Stimulated activated naive CD8-positive, alpha-beta T cell treated with anti-CD3 and anti-CD28 coated beads, Interleukin-15, amount 100 ng/mL, for 72 hours (primary cell): Measurements from ENCODE around the gene LSM8.
A peak's percentile ranks its signal among the peaks of the same experiment; 100 is the strongest.

Source experiments
- ATAC-seq: fragments of 150-1000 bp; cut with Tn5 transposase; 2 replicates; pipeline ENCODE4 v1.10.0; 2021; ENCODE audit warnings: mild to moderate bottlenecking, moderate library complexity
- DNase-seq, 2 donors: peaks; one replicate each; pipeline ENCODE4 v3.0.0; 2021 to 2022
- H3K27ac Mint-ChIP-seq, 2 donors: one replicate each; pipeline ENCODE4 v1.8.0; 2022; ENCODE audit warnings: mild to moderate bottlenecking in 2 of 2, mixed read lengths in 2 of 2, moderate library complexity in 2 of 2
- H3K27me3 Mint-ChIP-seq: one replicate; pipeline ENCODE4 v1.8.0; 2022; ENCODE audit warnings: mixed read lengths
- H3K4me1 Mint-ChIP-seq: one replicate; pipeline ENCODE4 v1.8.0; 2022; ENCODE audit warnings: mild to moderate bottlenecking, mixed read lengths
- H3K4me3 Mint-ChIP-seq, 2 donors: one replicate each; pipeline ENCODE4 v1.8.0; 2022; ENCODE audit warnings: mild to moderate bottlenecking in 2 of 2, mixed read lengths in 2 of 2, moderate library complexity in 1 of 2
- H3K9me3 Mint-ChIP-seq, 2 donors: one replicate each; pipeline ENCODE4 v1.8.0; 2022; ENCODE audit warnings: mixed read lengths in 2 of 2

Gene LSM8

GRCh38 chr7:118184565-118184940 is 589 bp downstream of the LSM8 start:
- H3K4me3 Mint-ChIP-seq: peak overlapping the region; percentile 94 to 100
- peaks cover 25% of the 10 kb centered on the region for H3K4me1 Mint-ChIP-seq
- no peaks in the 10 kb centered on the region for H3K27me3 Mint-ChIP-seq
- no peak for ATAC-seq
- H3K9me3 Mint-ChIP-seq: no peaks in the 10 kb centered on the region
- H3K27ac Mint-ChIP-seq: peak overlapping the region; percentile 99 to 100
- no peak for DNase-seq

GRCh38 chr7:118185163-118185860 is 1.3 kb downstream of the LSM8 start:
- Mint-ChIP-seq H3K27me3 (no peaks in the 10 kb centered on the region), H3K9me3 (no peaks in the 10 kb centered on the region), H3K4me3 (peak overlapping the region; percentile 94 to 100), H3K4me1 (peaks cover 25% of the 10 kb centered on the region), H3K27ac (peak overlapping the region; percentile 76)
- DNase-seq: no peak
- ATAC-seq: no peak

- Mint-ChIP-seq H3K27ac (peak overlapping the region in 1 of 2 donors; percentile 84), H3K4me3 (peak overlapping the region; percentile 39 to 100)
- no peak for ATAC-seq
These were observed 2.5 kb downstream of the LSM8 start for GRCh38 chr7:118186501-118186900.

GRCh38 chr7:118194571-118194970 is 10.6 kb downstream of the LSM8 start:
- Mint-ChIP-seq H3K27me3 (no peaks in the 10 kb centered on the region), H3K27ac (no peak overlapping the region), H3K4me3 (no peak overlapping the region), H3K4me1 (peaks cover 5% of the 10 kb centered on the region), H3K9me3 (no peaks in the 10 kb centered on the region)
- ATAC-seq: no peak
- no peak for DNase-seq

More at GRCh38 chr7:118186501-118186900, 2.5 kb downstream of the LSM8 start:
- DNase-seq: no peak
- H3K27me3 Mint-ChIP-seq: no peaks in the 10 kb centered on the region
- H3K9me3 Mint-ChIP-seq: no peaks in the 10 kb centered on the region
- peaks cover 26% of the 10 kb centered on the region for H3K4me1 Mint-ChIP-seq

- Mint-ChIP-seq H3K27ac (no peak overlapping the region), H3K4me1 (peaks cover 5% of the 10 kb centered on the region), H3K4me3 (no peak overlapping the region), H3K27me3 (no peaks in the 10 kb centered on the region), H3K9me3 (no peaks in the 10 kb centered on the region)
- ATAC-seq: peak; percentile 81
- peak; percentile 24 to 26 for DNase-seq
These were observed 12.0 kb downstream of the LSM8 start for GRCh38 chr7:118195837-118196474.

- Mint-ChIP-seq H3K27me3 (no peaks in the 10 kb centered on the region), H3K4me1 (peaks cover 11% of the 10 kb centered on the region), H3K27ac (no peak overlapping the region), H3K4me3 (no peak overlapping the region), H3K9me3 (no peaks in the 10 kb centered on the region)
- DNase-seq (no peak), ATAC-seq (no peak)
These were observed 18.1 kb downstream of the LSM8 start for GRCh38 chr7:118202061-118202460.

- Mint-ChIP-seq H3K9me3 (no peaks in the 10 kb centered on the region), H3K4me3 (peak overlapping the region; percentile 87 to 94), H3K27ac (peak overlapping the region; percentile 88 to 93), H3K27me3 (peaks cover 8% of the 10 kb centered on the region), H3K4me1 (peaks cover 11% of the 10 kb centered on the region)
- DNase-seq (peak; percentile 84 to 87), ATAC-seq (peak; percentile 94)
These were observed 30.3 kb downstream of the LSM8 start for GRCh38 chr7:118214051-118214832.

- H3K4me1 Mint-ChIP-seq: peaks cover 11% of the 10 kb centered on the region
- H3K9me3 Mint-ChIP-seq: no peaks in the 10 kb centered on the region
- H3K27me3 Mint-ChIP-seq: peaks cover 8% of the 10 kb centered on the region
- peak; percentile 36 for ATAC-seq
- H3K4me3 Mint-ChIP-seq: peak overlapping the region; percentile 87 to 94
- H3K27ac Mint-ChIP-seq: peak overlapping the region; percentile 88 to 93
- DNase-seq: no peak
These were observed 30.8 kb downstream of the LSM8 start for GRCh38 chr7:118214833-118215182.

GRCh38 chr7:118217210-118217619 is 33.3 kb downstream of the LSM8 start:
- H3K27me3 Mint-ChIP-seq: peaks cover 8% of the 10 kb centered on the region
- no peak for ATAC-seq

GRCh38 chr7:118218413-118219156 is 34.6 kb downstream of the LSM8 start:
- H3K27me3 Mint-ChIP-seq: peaks cover 8% of the 10 kb centered on the region
- H3K4me3 Mint-ChIP-seq: no peak overlapping the region
- H3K27ac Mint-ChIP-seq: no peak overlapping the region
- peaks cover 11% of the 10 kb centered on the region for H3K4me1 Mint-ChIP-seq
- DNase-seq: no peak
- H3K9me3 Mint-ChIP-seq: no peaks in the 10 kb centered on the region
- ATAC-seq: no peak

More at GRCh38 chr7:118217210-118217619, 33.3 kb downstream of the LSM8 start:
- peaks cover 11% of the 10 kb centered on the region for H3K4me1 Mint-ChIP-seq
- H3K27ac Mint-ChIP-seq: no peak overlapping the region
- DNase-seq: no peak
- H3K9me3 Mint-ChIP-seq: no peaks in the 10 kb centered on the region
- no peak overlapping the region for H3K4me3 Mint-ChIP-seq

- no peaks in the 10 kb centered on the region for H3K9me3 Mint-ChIP-seq
- no peak overlapping the region for H3K27ac Mint-ChIP-seq
- H3K27me3 Mint-ChIP-seq: peaks cover 8% of the 10 kb centered on the region
- ATAC-seq: no peak
- no peak overlapping the region for H3K4me3 Mint-ChIP-seq
- peaks cover 7% of the 10 kb centered on the region for H3K4me1 Mint-ChIP-seq
- DNase-seq: no peak
These were observed 35.2 kb downstream of the LSM8 start for GRCh38 chr7:118219157-118219512.

- Mint-ChIP-seq H3K27me3 (peaks cover 8% of the 10 kb centered on the region), H3K4me3 (no peak overlapping the region), H3K4me1 (no peaks in the 10 kb centered on the region), H3K27ac (no peak overlapping the region), H3K9me3 (no peaks in the 10 kb centered on the region)
- DNase-seq (no peak), ATAC-seq (no peak)
These were observed 36.6 kb downstream of the LSM8 start for GRCh38 chr7:118220583-118220982.

GRCh38 chr7:118222591-118222990 is 38.6 kb downstream of the LSM8 start:
- H3K27me3 Mint-ChIP-seq: peaks cover 8% of the 10 kb centered on the region
- ATAC-seq (no peak), DNase-seq (no peak)
- H3K27ac Mint-ChIP-seq: no peak overlapping the region
- no peaks in the 10 kb centered on the region for H3K9me3 Mint-ChIP-seq
- H3K4me3 Mint-ChIP-seq: no peak overlapping the region
- H3K4me1 Mint-ChIP-seq: no peaks in the 10 kb centered on the region

GRCh38 chr7:118224521-118224920 is 40.6 kb downstream of the LSM8 start, which contains the start of gene ANKRD7:
TSS of gene ANKRD7 (plus strand) at chr7:118224704. CDS start at chr7:118224831, 127 bp downstream.
- Mint-ChIP-seq H3K4me1 (no peaks in the 10 kb centered on the region), H3K27me3 (peaks cover 8% of the 10 kb centered on the region), H3K27ac (no peak within 1 kb of the TSS), H3K9me3 (no peaks in the 10 kb centered on the region), H3K4me3 (no peak within 1 kb of the TSS)
- DNase-seq: no peak
- ATAC-seq: no peak

- H3K4me1 Mint-ChIP-seq: no peaks in the 10 kb centered on the region
- H3K4me3 Mint-ChIP-seq: no peak overlapping the region
- no peak for DNase-seq
- no peaks in the 10 kb centered on the region for H3K9me3 Mint-ChIP-seq
- peaks cover 8% of the 10 kb centered on the region for H3K27me3 Mint-ChIP-seq
- peak overlapping the region in 1 of 2 donors; percentile 81 for H3K27ac Mint-ChIP-seq
- no peak for ATAC-seq
These were observed 48.9 kb downstream of the LSM8 start for GRCh38 chr7:118232837-118233236.
